Measurements from ENCODE around the gene CLEC4D.

CLEC4D gene

GRCh38 chr12:8513256-8513655 lies at the start of gene CLEC4D:
CLEC4D (plus strand) TSS chr12:8513503; CDS start chr12:8513733, 230 bp downstream.
- in situ Hi-C loops (cut with MboI; ENCODE audit: low pct_unique_long_range_greater_than_20kb, low sequenced_read_pairs, unreplicated experiment) = no loop called here
- TF ChIP-seq, protein P1, sequence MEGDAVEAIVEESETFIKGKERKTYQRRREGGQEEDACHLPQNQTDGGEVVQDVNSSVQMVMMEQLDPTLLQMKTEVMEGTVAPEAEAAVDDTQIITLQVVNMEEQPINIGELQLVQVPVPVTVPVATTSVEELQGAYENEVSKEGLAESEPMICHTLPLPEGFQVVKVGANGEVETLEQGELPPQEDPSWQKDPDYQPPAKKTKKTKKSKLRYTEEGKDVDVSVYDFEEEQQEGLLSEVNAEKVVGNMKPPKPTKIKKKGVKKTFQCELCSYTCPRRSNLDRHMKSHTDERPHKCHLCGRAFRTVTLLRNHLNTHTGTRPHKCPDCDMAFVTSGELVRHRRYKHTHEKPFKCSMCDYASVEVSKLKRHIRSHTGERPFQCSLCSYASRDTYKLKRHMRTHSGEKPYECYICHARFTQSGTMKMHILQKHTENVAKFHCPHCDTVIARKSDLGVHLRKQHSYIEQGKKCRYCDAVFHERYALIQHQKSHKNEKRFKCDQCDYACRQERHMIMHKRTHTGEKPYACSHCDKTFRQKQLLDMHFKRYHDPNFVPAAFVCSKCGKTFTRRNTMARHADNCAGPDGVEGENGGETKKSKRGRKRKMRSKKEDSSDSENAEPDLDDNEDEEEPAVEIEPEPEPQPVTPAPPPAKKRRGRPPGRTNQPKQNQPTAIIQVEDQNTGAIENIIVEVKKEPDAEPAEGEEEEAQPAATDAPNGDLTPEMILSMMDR (IDR thresholded peaks at IDR 0.05; ENCODE audit: extremely low read depth, insufficient read depth, missing control alignments) = no peak
- DNase-seq (ENCODE audit: low spot score) = no peak

GRCh38 chr12:8465301-8465996 lies 47.9 kb upstream of the CLEC4D start:
- in situ Hi-C loops (cut with MboI; ENCODE audit: low pct_unique_long_range_greater_than_20kb, low sequenced_read_pairs, unreplicated experiment) = no loop called here
- TF ChIP-seq, protein P1 (IDR thresholded peaks at IDR 0.05; ENCODE audit: extremely low read depth, insufficient read depth, missing control alignments) = no peak
- DNase-seq (ENCODE audit: low spot score) = no peak

DNA sequence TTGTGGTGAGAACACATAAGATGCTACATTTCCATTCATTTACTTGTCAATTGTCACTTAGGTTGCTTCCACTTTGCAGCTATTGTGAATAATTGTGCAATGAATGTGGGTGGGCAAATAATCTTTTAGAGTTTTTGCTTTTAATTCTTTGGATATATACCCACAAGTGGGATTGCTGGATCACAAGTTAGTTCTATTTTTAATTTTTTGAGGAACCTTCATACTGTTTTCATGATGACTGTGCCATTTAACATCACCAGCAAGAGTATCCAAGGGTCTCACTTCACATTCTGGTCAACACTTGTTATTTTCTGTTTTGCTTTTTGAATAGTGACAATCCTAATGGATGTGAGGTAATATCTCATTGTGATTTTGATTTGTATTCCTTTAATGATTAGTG lies 47.1 kb upstream of the CLEC4D start:
- TF ChIP-seq, protein P1 (IDR thresholded peaks at IDR 0.05; ENCODE audit: extremely low read depth, insufficient read depth, missing control alignments) = no peak
- in situ Hi-C loops (cut with MboI; ENCODE audit: low pct_unique_long_range_greater_than_20kb, low sequenced_read_pairs, unreplicated experiment) = no loop called here
- no peak for DNase-seq (ENCODE audit: low spot score)

DNA sequence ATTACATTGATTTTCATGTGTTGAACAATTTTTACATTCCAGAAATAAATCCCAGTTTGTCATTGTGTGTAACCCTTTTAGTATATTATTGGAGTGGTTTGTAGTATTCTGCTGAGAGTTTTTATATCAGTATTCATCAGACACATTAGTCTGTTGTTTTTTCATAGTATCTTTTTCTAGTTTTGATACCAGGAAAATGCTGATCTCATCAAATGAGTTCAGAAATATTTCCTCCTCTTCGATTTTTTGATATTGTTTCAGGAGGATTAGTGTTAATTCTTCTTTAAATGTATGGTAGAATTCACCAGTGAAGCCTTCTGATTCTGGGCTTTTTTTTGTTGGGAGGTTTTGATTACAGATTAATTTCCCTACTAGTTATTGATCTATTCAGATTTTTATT lies 42.2 kb upstream of the CLEC4D start:
- in situ Hi-C loops (cut with MboI; ENCODE audit: low pct_unique_long_range_greater_than_20kb, low sequenced_read_pairs, unreplicated experiment) = no loop called here
- no peak for DNase-seq (ENCODE audit: low spot score)
- TF ChIP-seq, protein P1 (IDR thresholded peaks at IDR 0.05; ENCODE audit: extremely low read depth, insufficient read depth, missing control alignments) = no peak

DNA sequence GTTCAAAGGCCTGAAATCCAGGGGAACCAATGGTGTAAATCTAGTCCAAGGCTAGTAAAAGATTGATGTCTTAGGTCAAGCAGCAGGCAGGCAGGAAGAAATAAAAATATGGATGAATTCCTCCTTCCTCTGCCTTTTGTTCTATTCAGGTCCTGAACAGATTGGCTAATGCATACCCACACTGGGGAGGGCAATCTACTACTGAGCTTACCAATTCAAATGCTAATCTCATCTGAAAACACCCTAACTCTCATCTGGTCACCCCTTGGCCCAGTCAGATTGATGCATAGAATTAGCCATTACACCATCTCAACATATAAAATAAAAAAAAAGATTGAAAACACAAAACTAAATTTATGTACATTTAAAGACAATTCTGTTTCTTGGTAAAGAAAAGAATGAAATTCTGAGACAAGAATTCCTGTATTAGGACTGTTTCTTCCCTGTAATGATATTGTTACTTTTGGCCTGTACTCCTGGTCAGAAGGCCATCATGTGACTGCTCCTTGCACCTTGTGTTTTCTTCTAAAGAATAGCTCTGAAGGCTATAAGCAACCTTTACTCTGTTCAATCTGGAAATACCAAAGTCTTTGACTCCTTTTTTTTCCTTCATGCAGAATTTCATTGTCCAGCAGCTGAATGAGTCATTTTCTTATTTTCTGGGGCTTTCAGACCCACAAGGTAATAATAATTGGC lies 37.6 kb upstream of the CLEC4D start:
- in situ Hi-C loops (cut with MboI; ENCODE audit: low pct_unique_long_range_greater_than_20kb, low sequenced_read_pairs, unreplicated experiment) = no loop called here
- DNase-seq (ENCODE audit: low spot score) = no peak
- TF ChIP-seq, protein P1 (IDR thresholded peaks at IDR 0.05; ENCODE audit: extremely low read depth, insufficient read depth, missing control alignments) = no peak

DNA sequence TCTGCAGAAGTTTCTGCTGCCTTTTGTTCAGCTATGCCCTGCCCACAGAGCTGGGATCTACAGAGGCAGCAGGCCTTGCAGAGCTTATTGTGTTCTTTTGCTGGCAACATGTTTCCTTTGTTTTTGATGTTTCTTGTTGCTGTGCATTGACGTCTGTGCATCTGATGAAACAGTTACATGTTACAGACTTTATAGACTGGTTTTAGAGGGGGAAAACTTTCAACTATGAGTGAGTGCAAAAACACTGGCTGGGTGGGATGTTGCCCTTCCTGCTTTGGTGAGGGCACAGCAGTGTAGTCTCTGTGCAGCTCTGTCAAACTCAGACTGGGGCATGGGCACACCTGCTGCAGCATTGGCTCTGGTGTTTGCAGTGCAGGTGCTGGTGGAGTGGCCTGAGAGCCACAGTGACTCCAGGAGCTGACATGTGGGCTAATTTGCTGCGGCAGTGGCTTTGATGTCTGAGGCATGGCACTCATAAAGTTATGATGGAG lies 30.7 kb upstream of the CLEC4D start:
- TF ChIP-seq, protein P1 (IDR thresholded peaks at IDR 0.05; ENCODE audit: extremely low read depth, insufficient read depth, missing control alignments) = no peak
- no peak for DNase-seq (ENCODE audit: low spot score)
- in situ Hi-C loops (cut with MboI; ENCODE audit: low pct_unique_long_range_greater_than_20kb, low sequenced_read_pairs, unreplicated experiment) = no loop called here

Measured in GM13977 (cell line).